ENCODE measurements around the gene FOCAD.

DNA sequence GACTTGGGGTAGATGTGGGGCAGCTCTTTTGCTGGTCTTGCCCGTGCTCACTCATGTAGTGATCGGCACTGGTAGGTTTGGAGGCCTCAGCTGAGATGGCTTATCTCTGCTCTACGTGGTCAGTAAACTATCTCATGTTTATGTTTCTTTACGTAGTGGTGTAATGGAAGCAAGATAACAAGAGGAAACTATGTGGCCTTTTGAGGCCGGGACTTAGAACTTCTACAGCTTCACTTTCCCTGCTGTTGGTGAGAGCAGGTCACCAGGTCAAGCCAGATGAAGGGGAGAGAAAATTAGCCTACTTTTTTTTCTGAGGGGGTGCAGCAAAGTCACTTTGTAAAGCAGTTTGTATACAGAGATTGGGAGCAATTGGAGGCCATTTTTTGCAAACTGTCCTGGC is 8.5 kb downstream of the FOCAD start:
- TF ChIP-seq, protein P1, sequence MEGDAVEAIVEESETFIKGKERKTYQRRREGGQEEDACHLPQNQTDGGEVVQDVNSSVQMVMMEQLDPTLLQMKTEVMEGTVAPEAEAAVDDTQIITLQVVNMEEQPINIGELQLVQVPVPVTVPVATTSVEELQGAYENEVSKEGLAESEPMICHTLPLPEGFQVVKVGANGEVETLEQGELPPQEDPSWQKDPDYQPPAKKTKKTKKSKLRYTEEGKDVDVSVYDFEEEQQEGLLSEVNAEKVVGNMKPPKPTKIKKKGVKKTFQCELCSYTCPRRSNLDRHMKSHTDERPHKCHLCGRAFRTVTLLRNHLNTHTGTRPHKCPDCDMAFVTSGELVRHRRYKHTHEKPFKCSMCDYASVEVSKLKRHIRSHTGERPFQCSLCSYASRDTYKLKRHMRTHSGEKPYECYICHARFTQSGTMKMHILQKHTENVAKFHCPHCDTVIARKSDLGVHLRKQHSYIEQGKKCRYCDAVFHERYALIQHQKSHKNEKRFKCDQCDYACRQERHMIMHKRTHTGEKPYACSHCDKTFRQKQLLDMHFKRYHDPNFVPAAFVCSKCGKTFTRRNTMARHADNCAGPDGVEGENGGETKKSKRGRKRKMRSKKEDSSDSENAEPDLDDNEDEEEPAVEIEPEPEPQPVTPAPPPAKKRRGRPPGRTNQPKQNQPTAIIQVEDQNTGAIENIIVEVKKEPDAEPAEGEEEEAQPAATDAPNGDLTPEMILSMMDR (tag by site-specific recombination; IDR thresholded peaks at IDR 0.05), result no peak
- no peak for TF ChIP-seq ZNF843 (tag by site-specific recombination; IDR thresholded peaks at IDR 0.05)
- TF ChIP-seq SALL2 (tag by site-specific recombination; IDR thresholded peaks at IDR 0.05; ENCODE audit: borderline replicate concordance), result no peak
- no peak for TF ChIP-seq ZSCAN4 (tag by site-specific recombination; IDR thresholded peaks at IDR 0.05)
- TF ChIP-seq MZF1 (tag by site-specific recombination; IDR thresholded peaks at IDR 0.05; ENCODE audit: borderline replicate concordance), result no peak
- TF ChIP-seq ZNF121 (tag by site-specific recombination; IDR thresholded peaks at IDR 0.05), result no peak
- no peak for TF ChIP-seq PRDM6 (tag by site-specific recombination; IDR thresholded peaks at IDR 0.05)
- no peak for TF ChIP-seq ZNF785 (tag by site-specific recombination; IDR thresholded peaks at IDR 0.05)
- TF ChIP-seq ZIC2 (tag by site-specific recombination; IDR thresholded peaks at IDR 0.05), result no peak
- TF ChIP-seq ZNF169 (tag by site-specific recombination; IDR thresholded peaks at IDR 0.05), result no peak
- no peak for TF ChIP-seq RBAK (tag by site-specific recombination; IDR thresholded peaks at IDR 0.05)
- TF ChIP-seq ZNF366 (tag by site-specific recombination; conservative IDR thresholded peaks at IDR 0.05), result no peak
- TF ChIP-seq ZNF660 (tag by site-specific recombination; IDR thresholded peaks at IDR 0.05), result no peak
- no peak for TF ChIP-seq IKZF3 (tag by site-specific recombination; IDR thresholded peaks at IDR 0.05)

Data from HEK293 (cell line).